ENCODE measurements around the gene DIAPH3.

Gene DIAPH3

GRCh38 chr13:59674616-59675015 is 489.1 kb downstream of the DIAPH3 start:
- Mint-ChIP-seq H3K4me3 (no peak overlapping the region), H3K4me1 (no peaks in the 10 kb centered on the region), H3K9me3 (no peaks in the 10 kb centered on the region), H3K27ac (no peak overlapping the region), H3K36me3 (ENCODE audit: low read depth) (no peaks in the 10 kb centered on the region), H3K27me3 (no peaks in the 10 kb centered on the region)
- ATAC-seq (no peak), DNase-seq (no peak)

DNA sequence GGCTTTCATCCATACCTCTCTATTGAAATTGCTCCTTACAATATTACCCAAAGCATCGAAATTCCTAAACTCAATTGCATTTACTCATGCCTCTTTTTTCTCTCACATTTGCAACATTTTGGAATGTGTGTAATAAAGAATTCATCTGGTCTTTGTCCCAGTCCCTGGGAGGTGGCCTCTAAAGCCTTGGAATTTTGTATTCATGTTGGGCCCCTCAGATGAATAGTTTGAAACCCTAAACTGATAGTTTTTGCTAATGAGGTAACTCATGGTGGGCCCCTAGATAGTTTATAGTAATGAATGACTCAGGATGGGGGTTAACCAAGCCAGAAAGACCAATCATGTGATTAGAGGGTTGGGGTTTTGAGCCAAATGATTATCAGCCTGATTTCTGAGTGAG is 490.4 kb downstream of the DIAPH3 start:
- Mint-ChIP-seq H3K36me3 (ENCODE audit: low read depth) (no peaks in the 10 kb centered on the region), H3K27me3 (no peaks in the 10 kb centered on the region), H3K27ac (no peak overlapping the region), H3K4me3 (no peak overlapping the region), H3K9me3 (no peaks in the 10 kb centered on the region), H3K4me1 (no peaks in the 10 kb centered on the region)
- ATAC-seq (no peak), DNase-seq (no peak)

- Mint-ChIP-seq H3K27ac (no peak overlapping the region), H3K4me3 (no peak overlapping the region), H3K9me3 (no peaks in the 10 kb centered on the region), H3K36me3 (ENCODE audit: low read depth) (no peaks in the 10 kb centered on the region), H3K4me1 (no peaks in the 10 kb centered on the region), H3K27me3 (no peaks in the 10 kb centered on the region)
- DNase-seq (no peak), ATAC-seq (no peak)
These were observed 491.3 kb downstream of the DIAPH3 start for GRCh38 chr13:59672445-59672844.

- Mint-ChIP-seq H3K4me1 (no peaks in the 10 kb centered on the region), H3K4me3 (no peak overlapping the region), H3K27ac (no peak overlapping the region), H3K36me3 (ENCODE audit: low read depth) (no peaks in the 10 kb centered on the region), H3K27me3 (no peaks in the 10 kb centered on the region), H3K9me3 (no peaks in the 10 kb centered on the region)
- ATAC-seq (no peak), DNase-seq (no peak)
These were observed 491.8 kb downstream of the DIAPH3 start for GRCh38 chr13:59671881-59672280.

- DNase-seq (no peak), ATAC-seq (no peak)
- H3K4me1 Mint-ChIP-seq = no peaks in the 10 kb centered on the region
- no peak overlapping the region for H3K4me3 Mint-ChIP-seq
- no peaks in the 10 kb centered on the region for H3K36me3 Mint-ChIP-seq (ENCODE audit: low read depth)
- H3K27ac Mint-ChIP-seq = no peak overlapping the region
- no peaks in the 10 kb centered on the region for H3K9me3 Mint-ChIP-seq
- no peaks in the 10 kb centered on the region for H3K27me3 Mint-ChIP-seq
These were observed 497.2 kb downstream of the DIAPH3 start for GRCh38 chr13:59666504-59666903.

DNA sequence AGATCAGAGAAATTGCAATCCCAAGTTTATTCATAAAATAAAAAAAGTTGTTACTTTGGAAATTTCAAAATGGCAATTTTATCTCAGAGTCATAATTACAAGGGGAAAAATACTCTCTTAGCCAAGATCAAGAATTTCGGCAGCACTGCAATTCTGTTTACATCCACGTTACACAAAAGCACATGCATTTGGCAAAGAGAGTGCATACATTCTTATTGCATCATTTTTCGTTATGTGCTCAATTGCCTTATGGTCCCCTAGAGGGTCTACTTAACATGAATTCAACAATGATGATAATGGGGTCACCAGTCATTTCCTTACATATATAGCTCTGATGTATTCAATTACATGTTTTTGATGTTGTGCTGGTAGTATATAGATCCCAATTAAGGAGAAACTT is 498.0 kb downstream of the DIAPH3 start:
- ATAC-seq (no peak), DNase-seq (no peak)
- Mint-ChIP-seq H3K4me3 (no peak overlapping the region), H3K36me3 (ENCODE audit: low read depth) (no peaks in the 10 kb centered on the region), H3K27me3 (no peaks in the 10 kb centered on the region), H3K27ac (no peak overlapping the region), H3K4me1 (no peaks in the 10 kb centered on the region), H3K9me3 (no peaks in the 10 kb centered on the region)

DNA sequence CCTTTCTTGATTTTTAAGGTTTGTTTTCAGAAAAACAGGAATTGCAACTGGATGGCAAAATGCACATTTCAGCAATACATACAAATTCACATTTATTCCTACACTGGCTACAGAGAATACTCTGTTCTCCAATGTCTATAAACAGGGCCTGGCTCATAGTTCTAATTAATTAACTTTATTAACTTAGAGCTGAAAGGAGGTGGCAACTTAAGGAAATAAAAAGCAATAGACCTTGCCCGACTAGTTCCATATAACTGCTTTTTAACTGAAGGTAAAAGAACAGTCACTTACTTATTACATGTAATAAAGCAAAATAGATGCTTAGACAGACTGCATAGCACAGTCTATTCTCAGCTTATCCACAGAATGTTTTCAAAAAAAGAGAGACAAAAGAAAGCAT is 498.5 kb downstream of the DIAPH3 start:
- Mint-ChIP-seq H3K36me3 (ENCODE audit: low read depth) (no peaks in the 10 kb centered on the region), H3K27ac (no peak overlapping the region), H3K4me1 (no peaks in the 10 kb centered on the region), H3K9me3 (no peaks in the 10 kb centered on the region), H3K4me3 (no peak overlapping the region), H3K27me3 (no peaks in the 10 kb centered on the region)
- ATAC-seq = no peak
- DNase-seq = no peak

DNA sequence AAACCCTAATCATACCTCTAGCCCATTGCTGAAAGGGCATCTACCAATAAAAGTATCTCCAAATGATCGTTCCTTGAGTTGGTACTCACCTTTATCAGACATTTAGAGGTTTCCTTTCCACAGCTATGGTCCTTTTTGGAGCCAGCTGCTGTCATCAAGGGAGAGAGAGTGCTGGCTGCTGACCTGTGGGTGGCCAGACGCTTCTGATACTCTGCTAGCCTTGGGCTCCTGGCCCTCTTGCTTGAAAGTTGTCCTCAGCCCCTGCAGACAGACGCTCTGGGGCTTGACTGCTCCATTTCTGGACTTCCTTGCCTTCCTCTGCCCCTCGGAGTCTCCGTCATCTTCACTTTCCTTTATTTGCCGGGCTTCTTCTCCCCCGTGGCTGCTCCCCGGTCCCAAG is 499.1 kb downstream of the DIAPH3 start:
- H3K9me3 Mint-ChIP-seq = no peaks in the 10 kb centered on the region
- no peaks in the 10 kb centered on the region for H3K4me1 Mint-ChIP-seq
- H3K27me3 Mint-ChIP-seq = no peaks in the 10 kb centered on the region
- no peak overlapping the region for H3K27ac Mint-ChIP-seq
- H3K36me3 Mint-ChIP-seq (ENCODE audit: low read depth) = no peaks in the 10 kb centered on the region
- ATAC-seq (no peak), DNase-seq (no peak)
- H3K4me3 Mint-ChIP-seq = no peak overlapping the region

DNA sequence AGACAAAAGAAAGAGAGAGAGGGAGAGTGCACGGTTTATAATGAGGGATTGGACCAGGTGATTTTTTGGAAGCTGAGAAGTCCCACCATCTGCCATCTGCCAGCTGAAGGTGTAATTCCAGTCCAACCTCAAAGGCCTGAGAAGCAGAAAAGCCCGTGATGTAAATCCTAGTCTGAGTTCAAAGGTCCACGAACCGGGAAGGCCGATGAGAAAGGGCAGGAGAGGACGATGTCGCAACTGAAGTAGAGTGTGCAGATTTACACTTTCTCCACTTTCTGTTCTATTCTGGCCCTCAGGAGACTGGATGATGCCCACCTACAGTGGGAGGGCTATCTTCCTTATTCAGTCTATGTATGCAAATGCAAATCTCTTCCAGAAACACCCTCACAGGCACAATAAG is 500.0 kb downstream of the DIAPH3 start:
- Mint-ChIP-seq H3K27me3 (no peaks in the 10 kb centered on the region), H3K4me3 (no peak overlapping the region), H3K27ac (no peak overlapping the region), H3K36me3 (ENCODE audit: low read depth) (no peaks in the 10 kb centered on the region), H3K9me3 (no peaks in the 10 kb centered on the region), H3K4me1 (no peaks in the 10 kb centered on the region)
- ATAC-seq (no peak), DNase-seq (no peak)

GRCh38 chr13:59660582-59660981 is 503.1 kb downstream of the DIAPH3 start:
- DNase-seq (no peak), ATAC-seq (no peak)
- H3K27me3 Mint-ChIP-seq = no peaks in the 10 kb centered on the region
- H3K36me3 Mint-ChIP-seq (ENCODE audit: low read depth) = no peaks in the 10 kb centered on the region
- H3K4me1 Mint-ChIP-seq = no peaks in the 10 kb centered on the region
- no peak overlapping the region for H3K27ac Mint-ChIP-seq
- H3K9me3 Mint-ChIP-seq = no peaks in the 10 kb centered on the region
- no peak overlapping the region for H3K4me3 Mint-ChIP-seq

DNA sequence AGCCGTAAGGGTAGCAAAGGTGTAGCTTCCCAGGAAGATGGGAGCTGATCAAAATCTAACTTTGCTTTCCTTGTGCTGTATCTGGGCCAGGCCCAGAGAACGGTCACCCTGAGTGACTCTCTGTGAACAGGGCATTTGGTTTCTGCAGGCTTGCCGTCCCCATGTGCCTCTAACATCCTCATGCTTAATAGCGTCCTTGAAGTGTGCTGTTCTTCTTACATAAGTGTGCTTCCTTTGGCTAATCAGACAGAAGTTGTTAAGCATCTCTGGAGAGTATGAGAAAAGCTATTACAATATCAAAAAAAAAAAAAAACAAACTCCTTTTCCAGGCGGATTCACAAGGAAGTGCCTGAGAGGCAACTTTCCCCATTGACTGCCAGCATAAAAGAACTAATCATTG is 503.7 kb downstream of the DIAPH3 start:
- DNase-seq = no peak
- no peak for ATAC-seq
- Mint-ChIP-seq H3K4me1 (no peaks in the 10 kb centered on the region), H3K9me3 (no peaks in the 10 kb centered on the region), H3K4me3 (no peak overlapping the region), H3K36me3 (ENCODE audit: low read depth) (no peaks in the 10 kb centered on the region), H3K27me3 (peaks cover 2% of the 10 kb centered on the region), H3K27ac (no peak overlapping the region)

DNA sequence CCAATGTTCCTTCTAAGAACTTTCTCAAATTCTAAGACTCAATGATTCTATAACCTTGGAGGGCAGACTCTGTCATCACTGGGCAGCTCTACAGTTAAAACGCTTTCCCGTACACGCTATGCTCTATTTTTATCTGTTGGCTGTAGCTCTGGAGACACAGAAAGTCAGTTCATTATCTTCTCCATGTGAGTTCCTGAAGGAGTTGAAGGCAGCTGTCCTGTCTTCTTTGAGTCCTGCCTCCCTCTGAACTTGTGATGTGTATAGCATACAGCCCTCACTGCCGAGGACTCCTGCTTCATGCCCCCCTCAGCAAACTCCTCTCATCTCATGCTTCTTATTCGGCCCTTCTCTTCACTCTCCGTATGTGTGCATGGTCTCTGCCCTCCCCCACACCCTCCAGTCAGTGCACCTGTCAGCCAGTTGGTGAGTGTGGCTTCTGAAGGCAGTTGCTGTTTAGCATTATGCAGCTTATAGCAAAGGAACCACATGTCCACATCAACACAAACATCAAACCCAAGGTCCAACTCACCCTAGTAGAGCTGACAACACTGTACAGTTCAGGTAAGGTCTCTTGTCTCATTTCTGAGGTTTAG is 504.9 kb downstream of the DIAPH3 start:
- no peaks in the 10 kb centered on the region for H3K9me3 Mint-ChIP-seq
- DNase-seq (no peak), ATAC-seq (no peak)
- no peaks in the 10 kb centered on the region for H3K4me1 Mint-ChIP-seq
- no peaks in the 10 kb centered on the region for H3K36me3 Mint-ChIP-seq (ENCODE audit: low read depth)
- H3K4me3 Mint-ChIP-seq = no peak overlapping the region
- H3K27me3 Mint-ChIP-seq = peaks cover 3% of the 10 kb centered on the region
- H3K27ac Mint-ChIP-seq = no peak overlapping the region

DNA sequence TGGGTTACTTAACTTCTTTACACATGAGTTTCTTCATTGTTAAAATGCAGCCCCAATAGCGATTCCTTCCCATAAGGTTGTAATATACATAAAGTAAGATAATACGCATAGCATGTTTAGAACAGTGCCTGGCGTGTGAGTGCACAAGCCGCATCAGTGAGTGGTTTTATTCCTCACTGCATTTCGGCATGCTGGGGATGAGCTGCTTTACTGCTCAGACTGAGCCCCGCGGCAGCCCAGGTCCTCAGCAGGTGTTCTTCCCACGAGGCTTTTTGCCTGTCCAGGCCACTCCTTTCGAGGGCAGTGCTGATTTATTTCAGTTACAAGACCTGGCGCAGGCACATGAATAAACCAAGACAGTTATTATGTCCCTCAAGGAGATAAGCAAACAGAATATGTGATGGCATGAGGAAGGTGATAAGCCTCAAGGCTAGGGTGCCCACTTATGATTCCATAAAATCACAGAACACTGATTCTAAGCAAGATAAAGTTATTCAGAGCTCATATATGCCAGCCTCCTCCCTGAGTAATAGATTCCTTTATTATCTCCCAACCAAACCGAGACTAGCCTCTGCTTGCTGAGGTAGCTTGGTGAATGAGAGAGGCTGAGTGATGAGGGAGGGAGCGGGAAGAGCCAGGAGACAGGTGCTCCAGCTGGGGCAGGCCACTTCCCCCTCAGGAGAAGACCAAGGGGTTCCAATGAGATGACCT is 505.5 kb downstream of the DIAPH3 start:
- Mint-ChIP-seq H3K9me3 (no peaks in the 10 kb centered on the region), H3K27me3 (peaks cover 3% of the 10 kb centered on the region), H3K4me1 (no peaks in the 10 kb centered on the region), H3K27ac (no peak overlapping the region), H3K36me3 (ENCODE audit: low read depth) (no peaks in the 10 kb centered on the region), H3K4me3 (no peak overlapping the region)
- ATAC-seq (no peak), DNase-seq (no peak)

DNA sequence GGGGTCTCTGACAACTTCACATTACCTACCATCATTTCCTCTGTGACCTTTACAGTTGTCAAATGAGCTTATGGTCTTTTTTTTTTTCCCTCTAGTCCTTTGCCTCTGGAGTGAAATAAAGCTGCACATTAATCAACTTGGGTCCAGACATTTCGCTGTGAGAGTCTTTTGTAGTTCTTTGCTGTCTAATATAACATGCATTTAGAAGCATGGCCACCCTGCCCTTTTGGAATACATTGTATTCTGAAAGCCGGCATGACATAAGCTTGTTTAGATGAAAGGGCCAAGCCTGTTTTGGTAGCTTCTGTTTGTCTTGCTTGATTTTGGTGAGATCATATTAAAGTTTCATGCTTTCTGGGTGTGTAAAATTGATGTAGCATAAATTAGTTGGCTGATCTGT is 509.8 kb downstream of the DIAPH3 start:
- H3K27me3 Mint-ChIP-seq = peaks cover 7% of the 10 kb centered on the region
- no peak overlapping the region for H3K4me3 Mint-ChIP-seq
- H3K36me3 Mint-ChIP-seq (ENCODE audit: low read depth) = no peaks in the 10 kb centered on the region
- ATAC-seq (no peak), DNase-seq (no peak)
- no peaks in the 10 kb centered on the region for H3K9me3 Mint-ChIP-seq
- no peak overlapping the region for H3K27ac Mint-ChIP-seq
- peaks cover 1% of the 10 kb centered on the region for H3K4me1 Mint-ChIP-seq

DNA sequence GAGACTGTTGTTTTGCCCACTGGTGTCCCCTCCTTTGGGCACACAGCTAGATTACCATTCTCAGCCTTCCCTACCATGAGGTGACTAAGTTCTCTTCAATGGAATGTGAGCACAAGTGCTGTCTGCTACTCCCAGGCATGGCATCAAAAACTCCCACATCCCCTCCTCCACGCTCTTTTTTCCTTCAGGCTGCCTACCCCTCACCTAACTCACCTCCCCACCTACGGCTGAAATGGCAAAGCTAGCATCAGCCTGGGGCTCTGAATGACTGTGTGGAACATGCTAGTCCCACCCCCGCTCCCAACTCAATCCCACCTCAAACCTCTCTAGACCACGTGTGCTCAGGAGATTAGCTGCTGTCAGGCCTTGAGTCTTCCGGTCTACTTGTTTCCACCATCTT is 512.2 kb downstream of the DIAPH3 start:
- Mint-ChIP-seq H3K4me3 (no peak overlapping the region), H3K27me3 (peaks cover 7% of the 10 kb centered on the region), H3K4me1 (peaks cover 1% of the 10 kb centered on the region), H3K27ac (no peak overlapping the region), H3K36me3 (ENCODE audit: low read depth) (no peaks in the 10 kb centered on the region), H3K9me3 (no peaks in the 10 kb centered on the region)
- DNase-seq (no peak), ATAC-seq (peak; percentile 28)

Measured in activated naive CD8-positive, alpha-beta T cell treated with anti-CD3 and anti-CD28 coated beads, Interleukin-2, amount 50 U/mL, for 24 hours (primary cell).